ENCODE data around the gene CKMT1A.

Gene CKMT1A

DNA sequence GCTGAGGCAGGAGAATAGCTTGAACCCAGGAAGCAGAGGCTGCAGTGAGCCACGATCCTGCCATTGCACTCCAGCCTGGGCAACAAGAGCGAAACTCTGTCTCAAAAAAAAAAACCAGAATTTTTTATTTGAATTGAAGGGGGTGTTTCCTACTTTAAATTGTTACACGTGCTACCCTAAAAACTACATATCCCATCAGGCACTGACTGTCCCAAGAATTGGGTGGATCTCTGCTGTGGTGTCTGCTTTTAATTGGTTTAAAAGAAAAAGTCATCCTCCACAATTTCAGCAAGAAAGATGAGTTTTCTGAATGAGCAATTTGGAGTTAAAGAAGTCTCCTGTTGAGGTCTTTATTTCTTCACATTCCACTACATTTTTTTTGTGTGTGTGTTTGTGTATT, 54.7 kb downstream of the CKMT1A start:
- DNase-seq (ENCODE audit: low spot score), result no peak

All from HuH-7 (cell line).